ENCODE measurements around the gene ASCC1.

ASCC1 gene

DNA sequence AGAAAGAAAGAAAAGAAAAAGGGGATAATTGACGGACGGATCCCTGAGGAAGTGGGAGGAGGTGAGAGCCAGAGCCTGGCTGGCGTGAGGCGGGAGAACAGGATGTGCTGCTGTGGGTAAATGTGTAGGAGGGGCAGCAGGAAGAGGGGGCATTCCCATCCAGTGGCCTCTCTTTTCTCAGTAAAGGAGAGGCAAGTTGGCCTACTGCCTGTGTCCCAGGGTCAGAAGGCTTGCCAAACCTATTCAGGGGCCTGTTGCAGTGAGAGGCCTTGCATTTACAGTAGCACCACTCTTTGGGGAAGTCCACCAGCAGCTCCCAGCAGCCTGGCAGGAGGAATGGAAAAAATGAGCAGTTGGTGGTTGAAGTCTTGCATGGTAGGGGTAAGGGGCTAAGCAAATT is 26.6 kb upstream of the ASCC1 start:
- Histone ChIP-seq H3K4me3 (ENCODE audit: low read depth, low read length) (no peak overlapping the region), H3K9ac (no peak overlapping the region), H3K79me2 (peaks cover 5% of the 10 kb centered on the region), H3K27ac (peak overlapping the region; percentile 33), H3K4me2 (ENCODE audit: low read length) (no peak overlapping the region), H3K9me3 (ENCODE audit: control insufficient read depth, low read length) (no peaks in the 10 kb centered on the region), H2AFZ (no peak overlapping the region), H3K4me1 (peaks cover 49% of the 10 kb centered on the region), H3K36me3 (ENCODE audit: control insufficient read depth, insufficient read depth, low read length) (no peaks in the 10 kb centered on the region), H3K27me3 (ENCODE audit: control insufficient read depth, insufficient read depth, low read length) (no peaks in the 10 kb centered on the region)
- TF ChIP-seq, protein P1, sequence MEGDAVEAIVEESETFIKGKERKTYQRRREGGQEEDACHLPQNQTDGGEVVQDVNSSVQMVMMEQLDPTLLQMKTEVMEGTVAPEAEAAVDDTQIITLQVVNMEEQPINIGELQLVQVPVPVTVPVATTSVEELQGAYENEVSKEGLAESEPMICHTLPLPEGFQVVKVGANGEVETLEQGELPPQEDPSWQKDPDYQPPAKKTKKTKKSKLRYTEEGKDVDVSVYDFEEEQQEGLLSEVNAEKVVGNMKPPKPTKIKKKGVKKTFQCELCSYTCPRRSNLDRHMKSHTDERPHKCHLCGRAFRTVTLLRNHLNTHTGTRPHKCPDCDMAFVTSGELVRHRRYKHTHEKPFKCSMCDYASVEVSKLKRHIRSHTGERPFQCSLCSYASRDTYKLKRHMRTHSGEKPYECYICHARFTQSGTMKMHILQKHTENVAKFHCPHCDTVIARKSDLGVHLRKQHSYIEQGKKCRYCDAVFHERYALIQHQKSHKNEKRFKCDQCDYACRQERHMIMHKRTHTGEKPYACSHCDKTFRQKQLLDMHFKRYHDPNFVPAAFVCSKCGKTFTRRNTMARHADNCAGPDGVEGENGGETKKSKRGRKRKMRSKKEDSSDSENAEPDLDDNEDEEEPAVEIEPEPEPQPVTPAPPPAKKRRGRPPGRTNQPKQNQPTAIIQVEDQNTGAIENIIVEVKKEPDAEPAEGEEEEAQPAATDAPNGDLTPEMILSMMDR (IDR thresholded peaks at IDR 0.05), result no peak

DNA sequence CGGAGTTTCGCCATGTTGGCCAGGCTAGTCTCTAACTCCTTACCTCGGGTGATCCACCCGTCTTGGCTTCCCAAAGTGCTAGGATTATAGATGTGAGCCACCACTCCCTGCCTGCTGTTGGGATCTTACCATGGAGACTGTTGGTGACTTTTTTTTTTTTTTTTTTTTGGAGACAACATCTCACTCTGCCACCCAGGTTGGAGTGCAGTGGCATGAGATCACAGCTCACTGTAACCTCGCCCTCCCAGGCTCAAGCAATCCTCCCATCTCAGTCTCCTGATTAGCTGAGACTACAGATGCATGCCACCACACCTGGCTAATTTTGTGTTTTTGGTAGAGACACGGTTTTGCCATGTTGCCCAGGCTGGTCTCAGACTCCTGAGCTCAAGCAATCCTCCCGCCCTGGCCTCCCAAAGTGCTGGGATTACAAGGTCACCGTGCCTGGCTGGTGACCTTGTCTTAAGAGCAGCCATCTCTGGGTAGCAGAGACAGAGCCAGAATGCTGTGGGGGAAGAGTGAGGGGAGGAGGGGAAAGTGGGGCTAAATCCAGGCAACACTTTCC is 25.7 kb upstream of the ASCC1 start:
- H3K4me3 ChIP-seq (ENCODE audit: low read depth, low read length), result no peak overlapping the region
- peak overlapping the region; percentile 33 for H3K27ac ChIP-seq
- no peaks in the 10 kb centered on the region for H3K36me3 ChIP-seq (ENCODE audit: control insufficient read depth, insufficient read depth, low read length)
- no peaks in the 10 kb centered on the region for H3K9me3 ChIP-seq (ENCODE audit: control insufficient read depth, low read length)
- no peak overlapping the region for H3K9ac ChIP-seq
- H3K27me3 ChIP-seq (ENCODE audit: control insufficient read depth, insufficient read depth, low read length), result no peaks in the 10 kb centered on the region
- TF ChIP-seq, protein P1 (IDR thresholded peaks at IDR 0.05), result no peak
- H3K4me1 ChIP-seq, result peaks cover 41% of the 10 kb centered on the region
- H2AFZ ChIP-seq, result no peak overlapping the region
- peaks cover 5% of the 10 kb centered on the region for H3K79me2 ChIP-seq
- no peak overlapping the region for H3K4me2 ChIP-seq (ENCODE audit: low read length)

DNA sequence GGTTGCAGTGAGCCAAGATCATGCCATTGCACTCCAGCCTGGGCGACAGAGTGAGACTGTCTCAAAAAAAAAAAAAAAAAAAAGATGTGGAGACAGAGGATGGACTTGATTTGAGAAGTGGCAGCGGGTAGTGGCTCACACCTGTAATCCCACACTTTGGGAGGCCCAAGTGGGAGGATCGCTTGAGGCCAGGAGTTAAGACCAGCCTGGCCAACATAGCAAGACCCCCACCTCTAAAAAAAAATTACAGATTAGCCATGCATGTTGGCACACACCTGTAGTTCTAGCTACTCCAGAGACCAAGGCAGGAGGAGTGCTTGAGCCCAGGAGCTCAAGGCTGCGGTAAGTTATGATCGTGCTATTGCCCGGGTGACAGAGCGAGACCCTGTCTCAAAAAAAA is 24.3 kb upstream of the ASCC1 start:
- Histone ChIP-seq H3K4me3 (ENCODE audit: low read depth, low read length) (no peak overlapping the region), H3K9ac (no peak overlapping the region), H3K79me2 (peaks cover 5% of the 10 kb centered on the region), H3K27me3 (ENCODE audit: control insufficient read depth, insufficient read depth, low read length) (no peaks in the 10 kb centered on the region), H3K9me3 (ENCODE audit: control insufficient read depth, low read length) (no peaks in the 10 kb centered on the region), H3K4me1 (peaks cover 36% of the 10 kb centered on the region), H2AFZ (no peak overlapping the region), H3K4me2 (ENCODE audit: low read length) (no peak overlapping the region), H3K36me3 (ENCODE audit: control insufficient read depth, insufficient read depth, low read length) (no peaks in the 10 kb centered on the region), H3K27ac (no peak overlapping the region)
- TF ChIP-seq, protein P1 (IDR thresholded peaks at IDR 0.05), result no peak

DNA sequence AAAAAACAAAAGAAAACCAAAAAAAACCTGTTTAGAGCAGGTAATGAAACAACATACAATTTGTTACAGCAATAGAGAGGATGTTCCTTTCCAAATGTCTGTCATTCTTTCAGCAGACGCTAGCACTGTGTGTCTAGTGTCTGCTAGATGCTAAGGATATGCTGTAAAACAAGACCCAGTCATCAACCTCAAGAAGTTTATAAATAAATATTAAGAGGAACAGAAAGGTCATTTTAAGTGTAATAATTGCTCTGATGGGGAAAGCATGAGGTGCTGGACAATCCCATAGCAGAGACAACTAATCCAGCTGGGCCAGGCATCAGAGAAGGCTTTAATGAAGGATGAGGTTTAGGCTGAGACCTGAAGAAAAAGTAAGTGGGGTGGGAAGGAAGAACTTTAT is 23.3 kb upstream of the ASCC1 start:
- Histone ChIP-seq H3K4me3 (ENCODE audit: low read depth, low read length) (no peak overlapping the region), H3K9me3 (ENCODE audit: control insufficient read depth, low read length) (no peaks in the 10 kb centered on the region), H3K27ac (peak overlapping the region; percentile 15), H2AFZ (no peak overlapping the region), H3K4me1 (peaks cover 30% of the 10 kb centered on the region), H3K79me2 (peaks cover 10% of the 10 kb centered on the region), H3K4me2 (ENCODE audit: low read length) (no peak overlapping the region), H3K27me3 (ENCODE audit: control insufficient read depth, insufficient read depth, low read length) (no peaks in the 10 kb centered on the region), H3K9ac (no peak overlapping the region), H3K36me3 (ENCODE audit: control insufficient read depth, insufficient read depth, low read length) (no peaks in the 10 kb centered on the region)
- TF ChIP-seq, protein P1 (IDR thresholded peaks at IDR 0.05), result no peak

All from parathyroid adenoma (tissue), 2 donors.